A673 (cell line): Measurements from ENCODE around the gene ISM1.

Experiments used
- EZH2 ChIP-seq: fragments of 200-600 bp; sonication (generic); IDR thresholded peaks from 2 replicates; pipeline ENCODE4 v1.6.1; 2017; ENCODE audit warnings: borderline replicate concordance, low read depth, mild to moderate bottlenecking, mixed read lengths, antibody characterized with exemption, low read length; ENCODE audit not compliant: poor library complexity, severe bottlenecking
- TF ChIP-seq, protein P1 (sequence below): fragments of 300-800, 200-600 bp; sonication (generic); conservative IDR thresholded peaks from 2 replicates; pipeline ENCODE4 v1.5.1; 2017; ENCODE audit warnings: low read depth, mild to moderate bottlenecking, antibody characterized with exemption, low read length, moderate library complexity, mixed read lengths

DNA sequence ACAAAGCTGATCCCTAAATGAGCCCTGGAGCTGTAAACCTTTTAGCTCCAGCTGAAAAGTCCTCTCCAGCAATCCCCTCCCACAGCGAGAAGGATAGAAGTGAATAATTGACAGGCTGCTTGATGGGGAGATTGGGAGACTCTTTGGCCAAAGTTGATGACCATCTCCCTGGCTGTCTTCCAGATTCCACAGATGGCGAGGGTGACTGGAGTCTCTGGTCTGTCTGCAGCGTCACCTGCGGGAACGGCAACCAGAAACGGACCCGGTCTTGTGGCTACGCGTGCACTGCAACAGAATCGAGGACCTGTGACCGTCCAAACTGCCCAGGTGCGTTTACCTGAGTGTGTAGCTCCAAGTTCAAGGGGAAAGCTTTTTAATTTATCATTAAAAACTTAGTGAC, 67.3 kb downstream of the ISM1 start:
- TF ChIP-seq, protein P1, sequence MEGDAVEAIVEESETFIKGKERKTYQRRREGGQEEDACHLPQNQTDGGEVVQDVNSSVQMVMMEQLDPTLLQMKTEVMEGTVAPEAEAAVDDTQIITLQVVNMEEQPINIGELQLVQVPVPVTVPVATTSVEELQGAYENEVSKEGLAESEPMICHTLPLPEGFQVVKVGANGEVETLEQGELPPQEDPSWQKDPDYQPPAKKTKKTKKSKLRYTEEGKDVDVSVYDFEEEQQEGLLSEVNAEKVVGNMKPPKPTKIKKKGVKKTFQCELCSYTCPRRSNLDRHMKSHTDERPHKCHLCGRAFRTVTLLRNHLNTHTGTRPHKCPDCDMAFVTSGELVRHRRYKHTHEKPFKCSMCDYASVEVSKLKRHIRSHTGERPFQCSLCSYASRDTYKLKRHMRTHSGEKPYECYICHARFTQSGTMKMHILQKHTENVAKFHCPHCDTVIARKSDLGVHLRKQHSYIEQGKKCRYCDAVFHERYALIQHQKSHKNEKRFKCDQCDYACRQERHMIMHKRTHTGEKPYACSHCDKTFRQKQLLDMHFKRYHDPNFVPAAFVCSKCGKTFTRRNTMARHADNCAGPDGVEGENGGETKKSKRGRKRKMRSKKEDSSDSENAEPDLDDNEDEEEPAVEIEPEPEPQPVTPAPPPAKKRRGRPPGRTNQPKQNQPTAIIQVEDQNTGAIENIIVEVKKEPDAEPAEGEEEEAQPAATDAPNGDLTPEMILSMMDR: no peak
- no peak for TF ChIP-seq EZH2
